ENCODE results near the gene SHCBP1. TPM values are rescaled to one million over a fixed set of nuclear protein-coding genes. Genes with fewer than 3 reads are reported as not detected.

Gene SHCBP1
- total RNA-seq, 1 donor from 2014 or later = 0.44 TPM

DNA sequence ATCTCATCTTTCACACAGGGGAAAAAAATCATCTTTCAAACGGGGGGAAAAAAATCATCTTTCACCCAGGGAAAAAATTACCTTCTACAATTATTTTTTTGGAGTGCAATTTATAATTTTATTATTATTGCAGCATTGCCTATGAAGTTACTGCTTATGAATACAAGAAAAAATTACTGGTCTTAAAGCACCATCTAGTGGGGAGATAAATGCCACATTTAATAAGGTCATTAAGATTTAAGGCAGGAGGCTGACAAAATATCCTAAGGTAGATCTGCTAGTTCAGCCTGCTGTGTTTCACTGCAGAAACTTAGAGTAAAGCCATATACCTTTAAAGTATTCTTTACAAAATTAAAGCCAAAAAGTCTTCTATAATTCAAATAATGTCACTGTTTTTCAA, 13.7 kb downstream of the SHCBP1 start:
- H3K4me3 ChIP-seq = no peak overlapping the region
- no peaks in the 10 kb centered on the region for H3K4me1 ChIP-seq

GRCh38 chr16:46606231-46606630, 14.9 kb downstream of the SHCBP1 start:
- no peaks in the 10 kb centered on the region for H3K4me1 ChIP-seq
- intact Hi-C loops (cut with micrococcal nuclease) = loop anchor here (10.0 kb wide), 1 partner anchor 51 kb away; no protein-coding TSS in a partner anchor
- H3K27me3 ChIP-seq (ENCODE audit: low read depth) = no peaks in the 10 kb centered on the region
- H3K9me3 ChIP-seq (replicated peaks) = no peaks in the 10 kb centered on the region
- no peak overlapping the region for H3K27ac ChIP-seq (replicated peaks)
- TF ChIP-seq CTCF (IDR thresholded peaks at IDR 0.05; ENCODE audit: borderline replicate concordance) = no peak
- no peak for DNase-seq
- no peak overlapping the region for H3K4me3 ChIP-seq
- H3K36me3 ChIP-seq = no peaks in the 10 kb centered on the region

More for the DNA sequence above, 13.7 kb downstream of the SHCBP1 start:
- Histone ChIP-seq H3K9me3 (replicated peaks) (no peaks in the 10 kb centered on the region), H3K27me3 (ENCODE audit: low read depth) (no peaks in the 10 kb centered on the region), H3K27ac (replicated peaks) (no peak overlapping the region), H3K36me3 (no peaks in the 10 kb centered on the region)
- no peak for DNase-seq
- peak; percentile 58 for TF ChIP-seq CTCF (IDR thresholded peaks at IDR 0.05; ENCODE audit: borderline replicate concordance)
- intact Hi-C loops (cut with micrococcal nuclease) = loop anchor here (10.0 kb wide), 1 partner anchor 53 kb away; no protein-coding TSS in a partner anchor

DNA sequence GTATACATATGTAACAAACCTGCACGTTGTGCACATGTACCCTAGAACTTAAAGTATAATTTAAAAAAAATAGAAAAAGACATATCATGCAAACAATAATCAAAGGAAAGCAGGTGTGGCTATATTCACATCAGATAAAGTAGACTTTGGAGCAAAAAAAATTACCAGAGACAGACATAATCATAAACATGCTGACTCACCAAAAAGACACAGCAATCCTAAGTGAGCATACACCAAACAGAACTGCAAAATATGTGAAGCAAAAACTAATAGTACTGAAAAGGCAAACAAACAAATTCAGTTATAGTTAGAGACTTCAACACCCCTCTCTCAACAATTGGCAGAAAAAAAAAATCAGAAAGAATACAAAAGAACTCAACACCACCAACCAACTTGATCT, 29.9 kb downstream of the SHCBP1 start:
- Histone ChIP-seq H3K4me3 (no peak overlapping the region), H3K27ac (replicated peaks) (no peak overlapping the region), H3K27me3 (ENCODE audit: low read depth) (no peaks in the 10 kb centered on the region), H3K36me3 (no peaks in the 10 kb centered on the region), H3K4me1 (no peaks in the 10 kb centered on the region), H3K9me3 (replicated peaks) (peaks cover 10% of the 10 kb centered on the region)
- no peak for DNase-seq
- TF ChIP-seq CTCF (IDR thresholded peaks at IDR 0.05; ENCODE audit: borderline replicate concordance) = no peak
- intact Hi-C loops (cut with micrococcal nuclease) = no loop called here

GRCh38 chr16:46586011-46586577, 35.1 kb downstream of the SHCBP1 start:
- intact Hi-C loops (cut with micrococcal nuclease) = no loop called here
- H3K27ac ChIP-seq (replicated peaks) = no peak overlapping the region
- H3K4me1 ChIP-seq = no peaks in the 10 kb centered on the region
- TF ChIP-seq CTCF (IDR thresholded peaks at IDR 0.05; ENCODE audit: borderline replicate concordance) = no peak
- H3K4me3 ChIP-seq = no peak overlapping the region
- DNase-seq = no peak
- H3K9me3 ChIP-seq (replicated peaks) = peaks cover 19% of the 10 kb centered on the region
- H3K36me3 ChIP-seq = no peaks in the 10 kb centered on the region
- no peaks in the 10 kb centered on the region for H3K27me3 ChIP-seq (ENCODE audit: low read depth)

GRCh38 chr16:46583036-46583435, 38.1 kb downstream of the SHCBP1 start:
- H3K36me3 ChIP-seq = no peaks in the 10 kb centered on the region
- TF ChIP-seq CTCF (IDR thresholded peaks at IDR 0.05; ENCODE audit: borderline replicate concordance) = no peak
- H3K9me3 ChIP-seq (replicated peaks) = peaks cover 19% of the 10 kb centered on the region
- intact Hi-C loops (cut with micrococcal nuclease) = no loop called here
- H3K4me3 ChIP-seq = no peak overlapping the region
- DNase-seq = no peak
- no peaks in the 10 kb centered on the region for H3K4me1 ChIP-seq
- H3K27me3 ChIP-seq (ENCODE audit: low read depth) = no peaks in the 10 kb centered on the region
- no peak overlapping the region for H3K27ac ChIP-seq (replicated peaks)

Measured in left ventricle myocardium inferior (tissue), 1 donor.